NCI-H187 (cell line): ENCODE measurements around the gene KCNIP4.

ENCODE experiments used
- DNase-seq, 2 experiments: peaks; one replicate each; lab custom pipeline; 2025; lab: John Stamatoyannopoulos, UW

KCNIP4 gene

DNA sequence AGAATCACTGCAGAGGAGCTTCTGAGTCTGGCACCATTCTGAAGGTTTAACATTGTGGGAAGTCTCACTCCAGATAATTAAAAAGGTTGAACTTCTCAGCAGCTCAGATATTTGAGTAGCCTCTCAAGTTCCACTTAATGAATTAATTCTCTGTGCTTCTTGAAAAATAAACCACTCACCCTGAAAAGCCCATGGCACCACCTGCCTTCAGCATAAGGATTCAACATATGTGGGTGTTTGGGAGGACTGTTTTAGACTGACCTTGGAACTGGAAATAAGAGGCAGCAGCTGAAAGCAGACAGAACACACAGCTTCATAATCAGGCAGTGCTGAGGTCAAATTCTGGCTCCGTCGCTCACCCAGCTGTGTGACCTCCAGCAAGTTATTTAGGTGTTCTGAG lies 100.6 kb downstream of the KCNIP4 start:
- no peak for DNase-seq

DNA sequence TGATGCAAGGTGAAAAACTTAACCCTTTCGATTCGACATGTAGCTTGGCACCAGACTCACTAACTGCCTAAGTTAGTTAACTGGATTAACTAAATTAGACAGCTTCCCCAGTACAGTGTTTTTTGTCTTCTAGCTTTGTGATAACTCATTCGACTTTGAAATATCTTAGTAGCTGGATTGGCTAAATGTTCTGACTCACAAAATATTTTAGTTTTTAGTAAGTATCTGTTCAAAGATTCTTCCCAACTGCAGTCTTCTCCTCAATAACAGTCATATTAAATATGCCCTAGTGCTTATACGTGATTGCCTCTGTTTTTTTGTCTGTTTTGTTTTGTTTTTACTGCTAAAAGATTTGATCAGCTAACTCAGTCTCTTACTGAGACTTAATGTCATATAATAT lies 102.9 kb downstream of the KCNIP4 start:
- DNase-seq = no peak

DNA sequence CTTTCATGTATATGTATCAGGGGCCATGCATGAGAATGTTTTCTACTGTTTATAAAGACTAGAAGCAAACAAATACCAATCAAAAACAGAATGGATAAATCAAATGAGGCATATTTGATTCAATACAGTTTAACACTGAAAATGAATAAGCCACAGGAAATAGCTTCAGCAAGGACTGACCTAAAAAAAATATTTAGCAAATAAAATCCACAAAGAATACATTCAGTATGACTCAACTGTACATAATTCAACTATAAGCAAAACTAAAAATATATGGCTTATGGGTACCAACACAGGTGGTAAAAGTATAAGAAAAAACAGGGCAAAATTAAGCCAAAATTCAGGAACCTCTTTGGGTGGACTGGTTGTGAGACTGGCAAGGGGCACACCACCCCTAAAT lies 112.9 kb downstream of the KCNIP4 start:
- DNase-seq = no peak

DNA sequence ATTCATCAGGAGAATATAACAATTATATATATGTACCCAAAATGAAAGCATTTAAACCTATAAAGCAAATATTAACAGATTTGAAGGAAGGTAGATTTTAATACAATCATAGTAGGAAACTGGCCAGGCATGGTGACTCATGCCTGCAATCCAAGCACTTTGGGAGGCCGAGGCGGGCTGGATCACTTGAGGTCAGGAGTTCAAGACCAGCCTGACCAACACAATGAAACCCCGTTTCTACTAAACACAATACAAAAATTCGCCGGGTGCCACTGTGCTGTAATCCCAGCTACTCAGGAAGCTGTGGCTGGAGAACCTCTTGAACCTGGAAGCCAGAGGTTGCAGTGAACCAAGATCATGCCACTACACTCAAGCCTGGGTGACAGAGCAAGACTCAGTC lies 118.3 kb downstream of the KCNIP4 start:
- DNase-seq = no peak

DNA sequence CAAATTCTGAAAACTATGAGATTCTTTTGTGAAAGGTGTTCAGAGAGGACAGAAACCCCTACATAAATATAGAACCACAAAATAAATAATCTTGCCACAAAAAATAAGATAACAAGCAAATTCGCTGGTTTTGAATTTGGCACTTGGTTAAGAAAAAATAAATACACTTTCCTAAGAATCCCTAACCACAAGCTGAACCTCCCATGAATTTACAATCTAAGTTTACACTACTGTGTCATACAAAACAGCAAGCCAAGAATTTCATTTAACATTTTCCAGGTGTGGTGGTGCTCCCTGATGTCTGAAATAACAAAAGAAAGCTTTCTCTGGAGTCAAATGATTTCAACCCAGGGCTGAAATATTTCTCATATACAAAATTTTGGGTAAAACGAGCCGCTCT lies 121.0 kb downstream of the KCNIP4 start:
- DNase-seq = no peak

DNA sequence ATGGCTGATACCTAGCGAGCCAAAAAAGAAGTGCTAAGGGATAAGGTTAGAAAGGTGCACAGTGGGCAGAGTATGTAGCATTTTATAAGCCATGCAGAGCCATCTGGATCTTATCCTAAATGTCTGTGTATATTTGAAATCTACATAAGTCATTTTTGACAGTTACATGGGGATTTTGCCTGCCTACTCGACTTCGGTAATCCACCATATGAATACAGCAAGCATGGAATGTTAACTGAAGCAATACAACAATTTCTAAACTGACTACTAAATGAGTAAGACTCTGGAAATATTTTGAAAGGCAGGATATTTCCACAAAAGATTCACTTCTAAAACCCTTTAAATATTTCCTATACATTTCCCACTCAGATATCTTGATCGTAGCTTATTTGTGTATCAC lies 122.5 kb downstream of the KCNIP4 start:
- no peak for DNase-seq

DNA sequence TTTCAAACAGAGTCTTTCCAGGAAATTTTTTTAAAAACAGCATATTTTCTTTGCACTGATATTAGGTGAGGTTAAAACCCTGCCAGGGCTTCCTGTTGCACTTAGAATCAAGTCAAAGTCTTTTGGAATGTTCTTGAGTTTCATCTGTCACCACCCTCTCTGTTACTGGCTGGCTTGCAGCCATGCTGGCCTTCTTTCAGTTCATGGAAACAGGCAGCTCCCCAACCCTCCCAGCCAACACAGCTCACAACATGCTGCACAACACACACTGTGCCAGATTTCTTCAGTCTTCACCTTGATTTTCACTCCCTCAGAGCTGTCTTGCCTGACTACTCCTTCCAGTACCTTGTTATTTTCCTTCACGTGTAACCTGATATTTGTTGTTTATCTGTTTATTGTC lies 129.5 kb downstream of the KCNIP4 start:
- no peak for DNase-seq

DNA sequence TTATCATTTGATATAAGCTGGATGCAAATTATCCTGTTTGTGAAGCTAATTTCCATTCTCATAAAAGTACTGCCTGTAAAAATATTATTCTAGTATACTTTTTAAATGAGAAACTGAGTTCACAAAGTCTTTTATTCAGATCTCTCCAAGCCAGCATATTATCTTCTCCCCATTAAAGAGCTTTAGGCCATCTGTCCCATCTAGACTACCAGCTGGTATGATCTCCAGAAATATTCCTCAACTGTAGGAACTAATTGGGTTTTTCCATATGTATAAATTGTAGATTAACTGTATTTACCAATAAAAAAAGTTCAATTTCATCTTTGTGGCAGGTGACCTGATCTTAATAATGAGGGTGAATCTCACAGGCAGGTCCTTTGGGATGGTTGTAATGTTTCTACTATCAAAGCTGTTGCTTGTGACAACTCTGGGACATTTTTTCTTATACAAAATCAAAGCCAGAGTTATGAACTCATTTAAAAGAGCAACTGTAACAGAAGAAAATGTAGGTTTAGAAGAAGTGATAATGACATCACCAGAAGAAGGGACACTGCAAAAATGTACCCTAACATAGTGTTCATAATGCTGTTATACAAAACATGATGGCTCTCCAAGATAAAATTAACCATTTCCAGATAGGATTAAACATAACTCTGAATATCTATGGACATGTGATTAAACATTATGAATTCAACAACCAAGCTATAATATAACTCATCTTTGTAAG lies 132.8 kb downstream of the KCNIP4 start:
- no peak for DNase-seq

DNA sequence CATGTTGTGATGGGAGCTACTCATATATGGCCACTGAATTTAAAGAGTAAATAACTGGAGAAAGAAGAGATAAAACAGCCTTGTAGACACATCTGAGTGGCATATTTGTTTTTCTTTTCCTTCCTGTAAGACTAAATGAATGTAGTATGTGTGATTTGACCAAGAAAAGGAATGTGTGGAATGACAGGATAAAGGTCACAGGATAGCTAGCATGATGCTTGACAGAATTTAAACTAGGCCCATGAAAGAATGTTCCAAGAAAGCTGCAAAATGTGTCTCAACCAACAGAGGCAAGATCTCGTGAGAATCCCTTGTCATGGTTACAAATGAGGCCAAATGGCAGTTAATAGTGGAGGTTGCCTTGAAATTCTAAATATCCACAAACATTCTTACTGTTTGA lies 137.0 kb downstream of the KCNIP4 start:
- DNase-seq = no peak

DNA sequence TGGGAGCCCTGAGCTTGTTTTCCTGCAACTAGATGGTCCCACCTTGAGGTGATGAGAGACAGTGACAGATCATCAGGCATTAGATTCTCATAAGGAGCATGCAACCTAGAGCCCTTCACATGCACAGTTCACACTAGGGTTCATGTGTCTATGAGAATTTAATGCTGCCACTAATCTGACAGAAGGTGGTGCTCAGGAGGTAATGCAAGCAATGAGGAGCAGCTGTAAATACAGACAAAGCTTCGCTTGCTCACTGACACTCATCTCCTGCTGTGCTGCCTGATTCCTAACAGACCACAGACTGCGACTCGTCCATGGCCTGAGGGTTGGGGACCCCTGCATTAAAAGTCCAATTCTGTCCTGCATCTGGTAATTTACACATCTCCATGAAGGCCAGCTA lies 141.6 kb downstream of the KCNIP4 start:
- DNase-seq = no peak

DNA sequence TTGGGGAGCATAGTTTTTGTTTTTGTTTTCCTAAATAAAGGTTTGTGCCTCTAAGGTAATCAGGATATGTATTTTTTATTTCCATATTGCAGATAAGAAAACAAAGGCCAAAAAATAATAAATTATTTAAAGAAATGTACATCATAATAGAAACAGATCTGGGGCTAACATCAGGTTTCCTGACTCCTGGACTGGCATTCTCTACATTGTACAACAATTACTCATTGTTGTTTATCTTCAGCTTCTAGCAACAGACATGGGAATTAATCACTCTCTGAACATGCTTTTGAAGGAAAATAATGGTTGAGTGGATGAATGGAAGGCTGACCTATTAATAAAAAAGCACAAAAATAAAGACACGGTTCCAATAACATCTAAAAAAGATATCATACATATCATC lies 146.2 kb downstream of the KCNIP4 start:
- no peak for DNase-seq

DNA sequence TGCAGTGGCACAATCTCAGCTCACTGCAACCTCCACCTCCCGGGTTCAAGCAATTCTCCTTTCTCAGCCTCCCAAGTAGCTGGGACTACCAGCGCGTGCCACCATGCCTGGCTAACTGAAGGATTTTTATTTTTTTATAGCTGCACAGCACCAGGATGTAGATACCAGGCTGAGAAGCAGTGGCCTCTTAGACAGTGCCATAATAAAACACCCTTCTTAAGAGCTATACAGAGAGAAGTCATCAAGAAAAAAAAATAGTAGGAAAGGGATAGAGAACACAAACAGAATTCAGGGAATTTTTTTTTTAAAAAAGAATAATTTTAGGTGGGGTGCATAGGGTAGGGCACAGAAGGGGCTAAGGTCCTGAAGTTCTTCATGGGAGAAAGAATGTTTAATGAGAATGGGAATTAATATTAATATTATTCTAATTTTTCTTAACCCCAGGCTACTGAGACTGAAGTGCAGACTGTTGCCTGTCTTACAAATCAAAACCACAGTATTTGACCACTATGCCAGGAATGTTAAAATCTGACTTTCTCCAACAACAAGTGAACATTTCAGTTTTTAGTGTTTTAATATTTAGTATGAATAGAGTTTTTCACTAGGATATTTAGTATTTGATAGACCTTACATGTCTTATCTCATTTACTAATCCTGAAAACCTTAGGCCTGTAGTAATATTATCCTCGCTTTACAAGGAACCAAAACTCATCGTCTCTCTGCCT lies 146.7 kb downstream of the KCNIP4 start:
- DNase-seq = no peak

DNA sequence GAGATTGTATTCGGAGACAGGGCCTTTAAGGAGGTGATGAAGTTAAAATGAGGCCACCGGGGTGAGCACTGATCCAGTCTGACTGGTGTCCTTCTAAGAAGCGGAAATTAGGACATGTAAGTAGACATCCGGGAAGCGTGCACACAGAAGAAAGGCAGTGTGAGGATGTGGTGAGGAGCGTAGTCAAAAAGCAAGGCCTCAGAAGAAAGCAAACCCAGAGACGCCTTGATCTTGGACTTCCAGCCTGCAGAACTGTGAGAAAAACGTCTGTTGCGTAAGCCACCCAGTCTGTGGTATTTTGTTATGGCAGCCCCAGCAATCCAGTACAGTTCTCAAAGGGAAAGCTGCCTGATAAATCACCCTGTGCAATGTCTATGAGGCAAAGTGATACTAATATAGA lies 153.5 kb downstream of the KCNIP4 start:
- no peak for DNase-seq

DNA sequence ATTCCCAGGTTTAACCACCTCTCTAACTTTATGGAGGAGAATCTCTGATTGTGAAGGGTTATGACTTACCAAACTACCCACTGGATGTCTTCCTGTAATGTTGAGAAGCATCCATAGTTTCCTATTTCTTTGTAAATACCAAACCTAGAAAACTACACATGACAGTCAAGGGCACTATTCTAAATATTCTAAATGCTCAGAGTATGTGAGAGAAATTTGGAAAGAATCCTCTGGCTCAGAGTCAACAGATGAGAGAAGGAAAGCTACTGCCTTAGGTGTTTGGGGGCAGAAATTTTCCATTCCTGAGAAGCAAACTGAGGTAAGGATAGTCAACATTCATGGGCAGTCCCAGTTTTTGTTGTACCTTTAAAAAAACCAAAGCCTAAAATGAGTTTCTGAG lies 155.8 kb downstream of the KCNIP4 start:
- DNase-seq = no peak

DNA sequence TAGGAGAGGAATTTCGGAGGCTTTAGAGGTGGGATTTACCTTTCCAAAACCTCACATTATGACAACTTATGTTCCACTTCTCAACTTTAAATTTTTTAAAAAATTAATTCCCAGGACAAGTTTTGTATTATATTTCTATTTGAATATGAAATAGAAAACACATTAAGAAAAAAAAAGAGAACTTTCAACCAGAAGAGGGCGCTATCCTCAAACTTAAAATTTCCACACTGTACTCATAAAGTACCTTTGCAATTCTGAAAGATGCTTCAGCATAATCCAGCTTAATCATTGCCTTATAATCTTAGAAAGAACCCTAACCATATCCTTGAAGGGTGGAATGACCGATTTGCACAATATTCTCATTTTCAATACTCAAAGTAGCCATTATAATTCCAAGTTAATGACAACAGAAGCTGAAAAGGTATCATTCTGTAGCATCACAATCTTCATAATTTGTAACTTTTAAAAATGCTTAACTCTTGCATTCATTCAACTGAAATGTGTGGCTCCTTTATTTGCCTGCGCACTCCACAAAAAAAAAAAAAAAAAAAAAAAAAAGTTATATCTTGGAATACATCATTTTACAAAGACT lies 158.0 kb downstream of the KCNIP4 start:
- DNase-seq = no peak

DNA sequence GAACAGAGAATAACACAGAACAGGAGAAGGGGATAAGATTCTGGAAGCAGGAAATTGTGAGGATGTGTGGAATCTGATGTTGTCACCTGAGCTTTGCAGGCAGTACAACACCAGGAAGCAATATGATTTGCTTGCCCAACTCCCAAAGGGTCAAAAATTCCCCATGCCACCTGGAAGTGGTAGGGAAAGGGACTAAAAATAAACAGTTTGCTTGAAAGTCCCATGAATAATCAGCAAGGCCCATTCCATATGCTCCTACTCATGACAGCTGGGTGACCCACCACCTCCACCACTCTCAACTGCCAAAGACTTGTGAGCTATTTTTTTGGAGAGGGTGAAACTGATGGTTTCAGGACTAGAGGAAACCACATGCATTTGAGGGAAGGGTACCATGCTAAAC lies 168.4 kb downstream of the KCNIP4 start:
- DNase-seq = no peak

DNA sequence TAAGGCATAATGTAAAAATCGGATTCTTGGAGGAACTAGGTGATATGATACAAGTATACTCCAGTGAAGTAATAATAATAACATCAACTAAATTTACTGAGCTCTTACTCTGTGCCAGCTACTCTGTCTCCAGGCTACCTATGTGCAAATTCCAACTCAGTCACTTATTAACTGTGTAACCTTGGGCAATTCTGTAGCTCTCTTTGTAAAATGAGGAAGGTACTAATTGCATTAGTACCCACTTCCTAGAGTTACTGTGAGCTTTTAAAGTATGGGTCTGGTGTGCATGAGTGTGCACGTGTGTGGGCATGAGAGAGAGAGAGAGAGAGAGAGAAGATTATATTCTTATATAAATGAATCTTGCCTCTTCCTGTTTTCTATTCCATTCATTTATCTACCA lies 169.9 kb downstream of the KCNIP4 start:
- DNase-seq = no peak

DNA sequence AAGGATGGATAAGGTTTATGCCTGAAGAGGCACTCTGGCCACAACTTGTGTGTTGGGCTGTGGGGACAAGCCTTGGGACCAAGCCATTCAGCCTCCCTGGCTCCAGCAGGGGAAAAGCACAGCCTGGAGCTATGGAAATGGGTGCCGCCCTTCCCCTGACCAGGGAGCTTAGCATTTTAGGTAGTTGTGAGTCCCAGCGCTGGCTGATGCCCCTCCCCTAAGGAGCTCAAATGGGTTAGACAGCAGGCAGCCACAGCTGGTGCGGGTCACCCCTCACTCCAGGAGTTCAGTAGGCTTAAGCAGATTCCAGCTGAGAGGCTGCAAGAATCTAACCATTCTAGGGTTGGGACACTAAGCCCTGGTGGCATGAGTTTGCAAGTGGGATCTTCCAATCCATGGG lies 172.9 kb downstream of the KCNIP4 start:
- DNase-seq = no peak

DNA sequence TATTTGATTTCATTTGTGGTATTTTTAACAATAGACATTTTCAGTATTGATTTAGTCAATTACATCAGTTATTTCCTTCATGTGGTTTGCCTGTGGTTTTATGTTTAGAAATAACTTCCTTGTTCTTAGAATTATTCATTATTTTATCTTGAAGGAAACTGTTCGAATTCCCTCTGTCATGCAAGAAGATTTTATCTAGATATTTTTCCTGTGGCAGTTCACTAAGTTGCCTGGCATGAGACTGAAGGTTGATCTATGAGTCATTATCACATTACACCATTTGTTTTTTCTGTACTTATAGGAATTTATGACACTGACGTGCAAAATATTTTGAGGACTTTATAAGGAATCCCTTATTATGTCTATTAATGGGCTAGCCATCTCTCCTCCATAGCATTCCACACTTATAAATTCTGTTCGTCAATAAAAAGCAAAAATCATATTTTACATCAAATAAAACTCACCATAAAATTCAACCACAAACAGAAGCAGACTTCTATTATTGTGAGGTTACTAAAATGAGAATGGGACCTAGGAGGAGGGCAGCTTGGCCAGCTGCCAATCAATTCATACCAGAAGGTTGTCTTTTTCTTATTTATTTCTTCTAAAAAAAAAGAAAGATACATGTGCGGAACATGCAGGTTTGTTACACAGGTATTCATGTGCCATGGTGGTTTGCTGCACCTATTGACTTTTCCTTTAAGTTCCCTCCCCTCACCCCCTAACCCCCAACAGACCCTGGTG lies 179.0 kb downstream of the KCNIP4 start:
- no peak for DNase-seq

DNA sequence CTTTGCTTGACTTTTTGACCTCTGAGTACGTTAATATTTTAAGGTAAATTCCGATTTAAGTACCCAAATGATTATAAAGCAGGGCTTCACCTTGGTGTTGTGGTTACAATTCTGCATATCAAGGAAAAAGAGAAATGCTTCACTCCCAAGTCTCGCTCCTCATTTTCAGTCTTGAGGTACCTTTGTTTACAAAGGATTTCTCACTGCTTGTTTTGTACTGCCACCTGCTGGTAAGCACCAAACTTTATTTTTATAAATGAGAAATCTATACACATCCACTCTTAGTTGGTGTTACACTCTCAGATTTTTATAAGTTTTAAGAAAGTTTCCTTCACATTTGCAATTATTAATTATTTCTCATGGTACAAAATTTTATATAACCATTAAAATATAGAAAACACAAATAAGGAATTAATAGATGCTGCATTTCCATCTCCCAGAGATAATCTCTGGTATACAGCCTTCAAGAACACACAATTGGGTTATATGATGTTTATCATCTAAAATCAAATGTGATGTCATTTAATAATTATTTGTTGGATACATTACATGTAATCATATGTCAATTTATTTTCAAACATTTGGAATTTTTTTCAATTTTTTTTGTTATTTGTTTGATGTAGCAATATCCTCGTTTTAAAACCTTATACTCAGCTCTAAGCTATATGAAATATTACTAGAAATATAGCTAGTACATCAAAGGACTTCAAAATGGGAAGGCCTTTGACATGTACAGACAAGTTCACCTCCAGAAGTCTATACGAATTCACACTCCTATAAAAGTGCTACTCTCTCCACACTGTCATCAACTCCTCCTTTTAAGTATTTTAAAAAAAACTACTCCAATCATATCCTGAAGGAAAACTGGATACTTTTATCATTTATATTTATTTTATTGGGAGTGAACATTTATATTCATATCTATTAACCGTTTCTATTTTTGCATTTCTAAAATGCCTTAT lies 179.9 kb downstream of the KCNIP4 start:
- peak in 1 of 2 experiments; percentile 31 for DNase-seq

DNA sequence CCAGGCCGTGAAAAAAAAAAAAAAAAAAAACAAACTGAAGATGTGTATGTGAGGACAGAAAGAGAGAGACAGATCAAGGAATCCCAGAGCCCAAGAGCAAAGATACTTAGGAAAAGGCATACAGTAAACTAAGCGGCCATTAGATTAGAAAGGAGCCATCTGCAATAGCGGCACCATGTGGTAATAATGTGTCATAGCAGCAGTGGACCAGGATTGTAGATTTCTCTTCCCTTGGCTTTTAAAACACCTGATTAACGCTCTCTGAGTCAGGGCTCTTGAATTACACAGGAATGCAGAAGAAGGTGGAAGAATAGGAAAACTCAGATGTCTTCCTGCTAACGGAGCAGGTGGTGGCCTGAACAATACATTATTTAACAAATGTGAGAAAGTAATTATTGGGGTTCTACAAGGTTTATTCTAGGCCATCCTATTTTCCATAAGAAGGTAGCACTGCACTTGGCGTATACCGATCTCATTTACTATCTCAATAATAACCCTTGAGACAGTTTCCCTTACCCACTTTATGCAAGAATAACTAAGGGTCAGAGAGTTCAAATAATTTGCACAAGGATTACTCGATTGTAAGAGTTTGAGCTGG lies 182.7 kb downstream of the KCNIP4 start:
- DNase-seq = peak in 1 of 2 experiments; percentile 1
